Thoracic aorta (tissue), 2 donors: ENCODE results near the gene PPP4R2. TPM values are rescaled to one million over a fixed set of nuclear protein-coding genes. Genes with fewer than 3 reads are reported as not detected.

Source experiments
- ATAC-seq: fragments of 150-250 bp; one replicate; pipeline ENCODE4 v1.8.0; 2017; ENCODE audit warnings: low read depth; ENCODE audit not compliant: insufficient number of reproducible peaks, low FRiP score
- DNase-seq: peaks from one replicate; pipeline ENCODE4 v3.0.0-alpha.2; 2020; ENCODE audit warnings: low spot score
- H3K27ac ChIP-seq, 2 donors: fragments of 200-600 bp; sonication (generic); 1 replicate in 1 of 2; 2 replicates in 1 of 2; pipeline ENCODE4 v1.5.1; 2016; ENCODE audit warnings: mild to moderate bottlenecking in 2 of 2, moderate library complexity in 2 of 2
- H3K27me3 ChIP-seq: fragments of 200-600 bp; sonication (generic); replicated peaks from 2 replicates; pipeline ENCODE4 v1.6.0; 2016; ENCODE audit warnings: mild to moderate bottlenecking; ENCODE audit not compliant: insufficient read depth
- H3K36me3 ChIP-seq: fragments of 200-600 bp; sonication (generic); one replicate; pipeline ENCODE4 v1.5.1; 2016
- H3K4me1 ChIP-seq, 2 donors: fragments of 200-600 bp; sonication (generic); 1 replicate in 1 of 2; 2 replicates in 1 of 2; pipeline versions ENCODE4 v1.5.1 to v1.6.0; 2016; ENCODE audit warnings: low read depth in 2 of 2, mild to moderate bottlenecking in 1 of 2; ENCODE audit not compliant: control insufficient read depth in 1 of 2
- H3K4me3 ChIP-seq: fragments of 200-600 bp; sonication (generic); 2 replicates; pipeline ENCODE4 v1.5.1; 2016; ENCODE audit warnings: mild to moderate bottlenecking
- H3K9me3 ChIP-seq: fragments of 200-600 bp; sonication (generic); 2 replicates; pipeline ENCODE4 v1.5.1; 2016
- CTCF ChIP-seq: fragments of 200-600 bp; sonication (generic); IDR thresholded peaks from one replicate; pipeline ENCODE4 v1.5.1; 2019; ENCODE audit warnings: antibody characterized with exemption
- total RNA-seq, 2 donors: library from RNA; depleted of rRNA; stranded (reverse); fragments of >200 nt; gene quantifications; one replicate each; pipeline versions ENCODE4 v1.1.0 to v1.2.3, GENCODE V29; 2016

Gene PPP4R2
- total RNA-seq, 2 donors from 2014 or later, result 39.3 to 47.0 TPM

GRCh38 chr3:73009750-73010149 lies 13.1 kb downstream of the PPP4R2 start:
- H3K4me3 ChIP-seq, result no peak overlapping the region
- no peaks in the 10 kb centered on the region for H3K9me3 ChIP-seq
- no peak for ATAC-seq
- peaks cover 22 to 45% of the 10 kb centered on the region in 2 donors for H3K4me1 ChIP-seq
- H3K27ac ChIP-seq, result no peak overlapping the region
- H3K36me3 ChIP-seq, result peaks cover 5% of the 10 kb centered on the region
- H3K27me3 ChIP-seq, result no peaks in the 10 kb centered on the region
- DNase-seq, result no peak
- TF ChIP-seq CTCF, result no peak

GRCh38 chr3:73010158-73010557 lies 13.5 kb downstream of the PPP4R2 start:
- H3K4me1 ChIP-seq, result peaks cover 22 to 45% of the 10 kb centered on the region in 2 donors
- no peak for ATAC-seq
- DNase-seq, result no peak

GRCh38 chr3:73018298-73018697 lies 21.7 kb downstream of the PPP4R2 start:
- H3K4me1 ChIP-seq, result peaks cover 16 to 23% of the 10 kb centered on the region in 2 donors
- H3K36me3 ChIP-seq, result peaks cover 5% of the 10 kb centered on the region

More at GRCh38 chr3:73010158-73010557, 13.5 kb downstream of the PPP4R2 start:
- TF ChIP-seq CTCF, result no peak
- Histone ChIP-seq H3K36me3 (peaks cover 5% of the 10 kb centered on the region), H3K9me3 (no peaks in the 10 kb centered on the region), H3K27me3 (no peaks in the 10 kb centered on the region), H3K27ac (no peak overlapping the region), H3K4me3 (no peak overlapping the region)

GRCh38 chr3:73018790-73019441 lies 22.3 kb downstream of the PPP4R2 start:
- TF ChIP-seq CTCF, result no peak
- Histone ChIP-seq H3K27me3 (no peaks in the 10 kb centered on the region), H3K27ac (no peak overlapping the region), H3K4me3 (no peak overlapping the region), H3K4me1 (peaks cover 12 to 24% of the 10 kb centered on the region in 2 donors), H3K36me3 (peaks cover under 1% of the 10 kb centered on the region), H3K9me3 (no peaks in the 10 kb centered on the region)
- ATAC-seq (no peak), DNase-seq (no peak)

More at GRCh38 chr3:73018298-73018697, 21.7 kb downstream of the PPP4R2 start:
- Histone ChIP-seq H3K4me3 (no peak overlapping the region), H3K27me3 (no peaks in the 10 kb centered on the region), H3K9me3 (no peaks in the 10 kb centered on the region), H3K27ac (no peak overlapping the region)
- DNase-seq (no peak), ATAC-seq (no peak)
- no peak for TF ChIP-seq CTCF

GRCh38 chr3:73021301-73021835 lies 24.8 kb downstream of the PPP4R2 start:
- DNase-seq, result no peak
- Histone ChIP-seq H3K27me3 (no peaks in the 10 kb centered on the region), H3K4me3 (no peak overlapping the region), H3K4me1 (peaks cover 33 to 34% of the 10 kb centered on the region in 2 donors), H3K36me3 (no peaks in the 10 kb centered on the region), H3K9me3 (no peaks in the 10 kb centered on the region), H3K27ac (no peak overlapping the region)
- no peak for ATAC-seq
- TF ChIP-seq CTCF, result no peak
